ENCODE results near the gene PLPP3. TPM values are rescaled to one million over a fixed set of nuclear protein-coding genes. Genes with fewer than 3 reads are reported as not detected.

PLPP3 gene
- total RNA-seq, 4 donors from 2014 or later: 127 to 502 (median 297) TPM

GRCh38 chr1:56573311-56573710 is 6.1 kb downstream of the PLPP3 start:
- no peak for TF ChIP-seq CTCF (IDR thresholded peaks at IDR 0.05)
- no peak for DNase-seq (ENCODE audit: low spot score)
- ATAC-seq (ENCODE audit: low FRiP score): no peak

- DNase-seq (ENCODE audit: low spot score): no peak
- TF ChIP-seq CTCF (IDR thresholded peaks at IDR 0.05): no peak
Observed at GRCh38 chr1:56572334-56573050, 6.9 kb downstream of the PLPP3 start.

GRCh38 chr1:56571448-56571847 is 7.9 kb downstream of the PLPP3 start:
- TF ChIP-seq CTCF (IDR thresholded peaks at IDR 0.05): no peak
- ATAC-seq (ENCODE audit: low FRiP score) (no peak), DNase-seq (ENCODE audit: low spot score) (no peak)

More at GRCh38 chr1:56572334-56573050, 6.9 kb downstream of the PLPP3 start:
- no peak for ATAC-seq (ENCODE audit: low FRiP score)

GRCh38 chr1:56570924-56571372 is 8.4 kb downstream of the PLPP3 start:
- DNase-seq (ENCODE audit: low spot score): no peak
- ATAC-seq (ENCODE audit: low FRiP score): no peak
- TF ChIP-seq CTCF (IDR thresholded peaks at IDR 0.05): no peak

GRCh38 chr1:56569661-56570060 is 9.7 kb downstream of the PLPP3 start:
- ATAC-seq (ENCODE audit: low FRiP score) (no peak), DNase-seq (ENCODE audit: low spot score) (no peak)
- no peak for TF ChIP-seq CTCF (IDR thresholded peaks at IDR 0.05)

- DNase-seq (ENCODE audit: low spot score): no peak
- no peak for ATAC-seq (ENCODE audit: low FRiP score)
- TF ChIP-seq CTCF (IDR thresholded peaks at IDR 0.05): no peak
Observed at GRCh38 chr1:56566994-56567393, 12.4 kb downstream of the PLPP3 start.

- TF ChIP-seq CTCF (IDR thresholded peaks at IDR 0.05): no peak
- no peak for ATAC-seq (ENCODE audit: low FRiP score)
- DNase-seq (ENCODE audit: low spot score): no peak
Observed at GRCh38 chr1:56566061-56566744, 13.2 kb downstream of the PLPP3 start.

Measured in omental fat pad (tissue), 4 donors.